ENCODE data around the gene C10orf67. TPM values are rescaled to one million over a fixed set of nuclear protein-coding genes. Genes with fewer than 3 reads are reported as not detected.
"Not testable (repeated sequence)": the region's sequence is repeated elsewhere in the genome, so short reads cannot be mapped to it uniquely, and the experiment has no call there.

C10orf67 gene
- total RNA-seq, 1 donor from 2014 or later, result not detected

DNA sequence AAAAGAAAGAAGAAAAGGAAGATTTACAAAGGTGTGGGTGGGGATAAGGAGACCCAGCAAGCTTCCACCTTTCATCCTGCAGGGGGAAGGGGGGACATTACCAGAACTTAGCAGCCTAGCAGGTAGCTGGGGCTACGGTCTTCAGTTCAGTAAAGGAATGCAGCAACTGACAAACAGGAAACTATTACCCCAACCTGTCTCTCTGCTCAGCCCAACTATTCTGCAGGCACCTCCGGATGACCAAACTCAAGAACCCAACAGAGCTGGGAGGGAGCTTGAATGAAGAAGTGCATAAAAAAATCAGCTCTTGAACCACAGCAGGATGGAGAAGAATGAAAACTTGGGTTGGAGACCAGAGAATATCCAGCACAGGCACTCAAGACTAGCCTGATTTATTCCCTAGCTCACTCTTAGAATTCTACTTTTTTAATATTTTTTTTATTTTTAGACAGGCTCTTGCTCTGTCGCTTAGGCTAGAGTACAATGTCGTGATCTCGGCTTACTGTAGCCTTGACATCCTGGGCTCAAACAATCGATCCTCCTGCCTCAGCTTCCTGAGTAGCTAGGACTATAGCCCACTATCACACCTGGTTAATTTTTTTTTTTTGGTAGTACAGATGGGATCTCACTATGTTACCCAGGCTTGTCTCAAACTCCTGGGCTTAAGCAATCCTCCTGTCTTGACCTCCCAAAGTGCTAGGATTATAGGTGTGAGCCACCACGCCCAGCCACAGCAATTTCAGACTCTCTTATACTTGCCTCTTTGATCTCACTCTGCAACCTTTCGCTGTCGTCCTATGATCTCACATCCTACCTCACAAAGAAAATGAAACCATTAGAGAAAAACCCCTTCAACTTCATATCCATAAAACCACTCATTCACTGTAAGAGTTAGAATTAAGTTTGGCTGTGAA lies 18.5 kb upstream of the C10orf67 start:
- no peak for DNase-seq (ENCODE audit: low spot score)

DNA sequence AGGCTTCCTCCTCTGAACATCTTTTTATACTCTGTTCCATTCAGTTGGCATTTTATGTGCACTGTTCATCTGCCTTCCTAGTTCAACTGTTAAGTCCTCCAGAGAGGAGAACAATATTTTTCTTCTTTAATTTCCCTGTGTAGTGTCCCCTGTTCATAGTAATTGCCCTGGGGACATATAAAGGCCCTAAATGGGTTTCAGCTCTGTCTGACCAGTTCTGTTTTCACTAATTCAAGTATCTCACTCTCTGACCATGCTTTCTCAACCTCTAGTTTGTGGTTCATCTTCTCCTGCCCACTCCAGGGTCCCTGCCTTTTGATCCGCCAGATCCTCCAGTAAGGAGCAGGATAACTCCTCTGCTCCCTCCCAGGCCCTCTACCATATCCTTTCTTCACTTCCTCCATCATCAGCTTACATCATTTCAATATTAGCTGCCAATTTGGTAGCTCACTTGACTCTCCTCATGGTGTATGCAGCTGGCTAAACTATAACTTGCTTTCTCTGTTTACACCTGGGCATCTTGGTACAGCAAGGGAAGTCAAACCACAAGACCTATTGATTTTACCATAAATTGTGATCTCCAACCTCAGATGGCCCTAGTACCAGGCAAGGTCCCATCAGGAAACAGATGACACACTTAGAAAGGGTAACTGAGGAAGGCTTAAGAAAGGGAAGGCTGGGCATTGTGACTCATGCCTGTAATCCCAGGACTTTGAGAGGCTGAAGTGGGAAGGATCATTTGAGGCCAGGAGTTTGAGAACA lies 17.7 kb upstream of the C10orf67 start:
- no peak for DNase-seq (ENCODE audit: low spot score)

DNA sequence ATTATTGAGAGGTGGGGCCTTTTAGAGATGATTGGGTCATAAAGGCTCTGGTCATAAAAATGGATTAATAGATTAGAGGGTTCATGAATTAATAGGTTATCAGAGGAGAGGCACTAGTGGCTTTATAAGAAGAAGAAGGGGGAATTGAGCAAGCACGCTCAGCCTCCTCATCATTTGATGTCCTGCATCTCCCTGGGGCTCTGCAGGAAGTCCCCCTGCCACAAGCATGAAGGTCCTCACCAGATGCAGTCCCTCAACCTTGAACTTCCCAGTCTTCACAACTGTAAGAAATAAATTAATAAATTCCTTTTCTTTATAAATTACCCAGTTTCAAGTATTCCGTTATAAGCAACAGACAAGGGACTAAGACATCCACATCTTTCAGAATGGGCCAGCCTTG lies 17.1 kb upstream of the C10orf67 start:
- DNase-seq (ENCODE audit: low spot score), result no peak

DNA sequence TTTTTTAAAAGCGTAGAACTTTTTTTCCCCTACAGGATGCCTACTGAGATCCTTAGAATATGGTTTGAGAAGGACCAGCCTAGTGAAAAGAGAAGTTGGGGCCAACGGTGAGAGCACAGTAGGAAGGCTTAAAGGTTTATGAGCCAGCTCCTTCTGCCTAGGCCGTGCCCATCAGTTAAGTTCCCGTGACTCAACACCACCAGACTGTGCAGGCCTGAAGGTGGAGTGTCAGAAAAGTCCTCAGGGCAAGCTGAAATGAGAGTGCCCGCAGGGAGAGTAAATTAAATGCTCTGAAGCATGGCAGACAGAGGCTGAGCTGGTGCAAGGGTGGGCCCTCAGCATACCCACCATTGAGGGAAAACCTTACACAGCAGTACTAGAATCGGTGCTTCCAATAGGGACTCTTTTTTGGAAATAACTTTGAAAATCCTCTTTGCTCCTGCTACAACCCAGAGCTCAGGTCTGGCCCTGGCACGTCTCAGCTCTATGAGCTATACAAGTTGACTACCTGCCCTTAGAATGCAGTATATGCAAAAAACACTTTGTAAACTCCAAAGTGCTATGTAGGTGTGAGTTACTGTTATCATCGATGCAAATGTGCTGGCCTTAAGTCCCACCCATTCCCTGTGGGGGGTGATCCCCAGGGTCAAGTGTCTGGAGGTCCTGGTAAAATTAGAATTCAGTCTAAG lies 15.2 kb upstream of the C10orf67 start:
- DNase-seq (ENCODE audit: low spot score), result no peak

DNA sequence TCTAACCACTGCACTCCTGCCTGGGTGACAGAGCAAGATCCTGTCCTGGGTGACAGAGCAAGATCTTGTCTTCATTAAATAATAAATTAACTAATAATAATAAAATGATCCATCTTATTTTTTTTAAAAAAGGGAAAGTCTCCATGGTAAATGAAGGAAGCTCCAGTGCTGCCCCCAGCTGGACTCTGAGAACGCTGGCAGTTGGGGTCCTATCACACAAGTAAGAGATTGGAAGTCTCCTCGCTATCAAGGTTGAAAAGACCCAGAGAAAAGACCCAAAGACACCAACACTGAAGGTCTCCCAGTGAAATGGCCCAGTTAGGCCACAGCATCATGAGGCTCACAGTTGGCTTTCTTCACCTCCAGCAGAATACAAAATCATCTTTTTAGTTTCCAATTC lies 13.8 kb upstream of the C10orf67 start:
- no peak for DNase-seq (ENCODE audit: low spot score)

DNA sequence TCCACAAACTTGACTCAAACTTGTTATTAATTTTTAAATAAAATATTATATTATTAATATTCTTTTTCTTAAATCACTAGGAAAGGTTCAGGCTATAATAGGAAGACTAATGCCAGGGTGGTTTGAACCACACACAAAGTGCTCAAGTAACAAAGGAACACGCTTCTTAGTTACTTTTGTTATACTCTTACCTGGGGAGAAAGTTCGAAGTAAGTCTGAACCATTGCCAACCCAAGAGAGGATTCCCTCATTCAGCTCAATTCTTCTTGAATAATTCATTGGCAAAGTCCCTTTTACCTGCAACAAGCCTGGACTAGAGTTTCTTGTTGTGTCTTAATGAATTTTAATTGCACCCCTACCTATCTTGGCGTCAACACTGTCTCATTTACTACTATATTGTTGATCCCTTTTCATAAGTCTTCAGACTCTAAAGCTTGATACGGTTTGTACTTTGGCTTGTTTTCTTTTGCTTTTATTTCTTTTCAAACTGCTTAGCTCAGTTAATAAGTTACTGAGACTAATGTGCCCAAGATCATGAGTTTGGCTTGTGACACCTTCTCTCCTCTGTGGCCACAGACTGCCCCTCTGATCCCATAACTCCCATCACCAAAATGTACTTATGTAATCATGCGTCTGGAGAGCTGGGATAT lies 10.2 kb upstream of the C10orf67 start:
- no peak for DNase-seq (ENCODE audit: low spot score)

DNA sequence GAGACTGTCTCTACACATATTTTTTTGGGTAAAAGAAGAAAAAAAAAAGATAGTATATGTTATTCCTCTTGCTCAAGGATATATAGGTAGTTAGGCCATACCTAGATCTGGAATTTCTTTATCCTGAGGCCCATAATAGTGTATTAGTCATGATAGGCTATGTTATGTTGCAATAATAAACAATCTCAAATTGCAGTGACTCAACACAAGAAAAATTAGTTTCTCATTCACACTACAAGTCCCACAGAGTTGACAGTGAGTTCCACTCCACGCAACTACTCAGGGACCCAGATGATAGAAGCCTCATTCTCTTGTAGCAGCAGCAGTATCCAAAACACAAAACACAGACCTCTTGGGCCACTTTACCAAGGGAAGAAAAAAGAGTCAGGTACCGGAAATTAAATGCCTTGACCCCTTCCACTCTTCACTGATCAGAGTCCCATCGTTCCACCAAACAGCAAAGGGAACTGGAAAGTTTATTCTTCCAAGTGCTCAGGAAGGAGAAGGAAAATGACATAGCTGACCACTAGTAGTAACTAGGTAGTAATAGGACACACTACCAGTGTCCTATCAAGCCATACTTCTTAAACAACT lies 7.4 kb upstream of the C10orf67 start:
- DNase-seq (ENCODE audit: low spot score), result no peak

DNA sequence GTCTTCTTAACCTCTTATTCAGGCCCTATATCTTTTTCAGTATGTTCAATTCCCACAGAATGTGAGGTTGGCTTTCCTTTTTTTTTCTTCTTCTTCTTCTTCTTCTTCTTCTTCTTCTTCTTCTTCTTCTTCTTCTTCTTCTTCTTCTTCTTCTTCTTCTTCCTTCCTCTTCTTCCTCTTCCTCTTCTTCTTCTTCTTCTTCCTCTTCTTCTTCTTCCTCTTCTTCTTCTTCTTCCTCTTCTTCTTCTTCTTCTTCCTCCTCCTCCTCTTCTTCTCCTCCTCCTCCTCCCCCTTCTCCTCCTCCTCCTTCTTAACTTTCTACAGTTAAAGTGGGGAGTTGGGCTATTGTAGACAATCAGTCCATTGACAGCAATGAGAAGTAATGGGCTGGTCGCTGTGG lies 6.1 kb upstream of the C10orf67 start:
- not testable (repeated sequence) for DNase-seq (ENCODE audit: low spot score)

DNA sequence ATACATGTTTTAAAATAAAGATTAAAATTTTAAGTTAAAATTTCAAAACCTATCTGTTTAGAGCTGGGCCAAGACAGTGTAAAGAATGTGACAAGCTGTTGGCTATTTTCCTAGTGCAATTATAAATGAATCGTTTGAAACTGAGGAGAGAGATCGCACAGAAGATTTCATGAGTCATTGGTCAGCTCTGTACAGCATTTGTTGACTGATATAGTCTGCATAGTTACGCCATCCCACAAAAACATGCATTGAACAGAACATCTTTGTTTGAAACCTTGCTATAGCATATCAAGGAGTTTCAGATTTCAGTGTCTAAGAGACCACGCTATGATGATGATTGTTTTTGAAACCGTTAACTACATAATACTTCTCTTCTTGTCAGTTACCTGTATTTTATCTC lies 1.3 kb upstream of the C10orf67 start:
- no peak for DNase-seq (ENCODE audit: low spot score)

DNA sequence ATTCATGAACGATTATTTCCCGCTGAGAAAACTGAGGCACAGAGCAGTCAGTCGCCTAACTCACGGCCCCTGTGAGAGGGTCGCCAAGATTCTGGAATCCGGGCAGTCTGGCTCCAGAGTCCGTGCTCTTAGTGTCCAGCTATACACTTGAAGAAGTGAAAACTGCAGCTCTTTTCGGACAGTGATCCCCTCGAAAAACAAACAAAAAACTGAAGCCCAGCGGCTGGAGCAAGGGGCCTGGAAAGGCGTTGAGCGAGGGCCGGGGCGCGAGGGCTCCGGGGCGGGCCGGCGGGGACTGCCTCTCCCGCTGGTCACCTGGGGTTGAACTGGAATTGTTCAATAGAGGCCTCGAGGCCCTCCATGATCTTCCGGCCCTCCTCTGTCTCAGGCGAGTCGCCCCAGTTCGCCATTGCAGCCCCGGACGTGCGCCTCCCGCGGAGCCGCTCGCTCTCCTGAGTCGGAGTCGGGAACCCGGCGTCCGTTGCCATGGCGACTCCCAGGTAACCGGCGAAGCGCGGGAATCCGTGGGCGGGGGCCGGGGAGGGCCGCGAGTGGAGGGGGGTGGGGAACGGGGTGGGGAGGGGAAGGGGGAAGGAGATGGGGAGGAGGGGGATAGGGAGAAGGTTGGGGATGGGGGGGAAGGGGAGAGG lies 881 bp downstream of the C10orf67 start:
- no peak for DNase-seq (ENCODE audit: low spot score)

DNA sequence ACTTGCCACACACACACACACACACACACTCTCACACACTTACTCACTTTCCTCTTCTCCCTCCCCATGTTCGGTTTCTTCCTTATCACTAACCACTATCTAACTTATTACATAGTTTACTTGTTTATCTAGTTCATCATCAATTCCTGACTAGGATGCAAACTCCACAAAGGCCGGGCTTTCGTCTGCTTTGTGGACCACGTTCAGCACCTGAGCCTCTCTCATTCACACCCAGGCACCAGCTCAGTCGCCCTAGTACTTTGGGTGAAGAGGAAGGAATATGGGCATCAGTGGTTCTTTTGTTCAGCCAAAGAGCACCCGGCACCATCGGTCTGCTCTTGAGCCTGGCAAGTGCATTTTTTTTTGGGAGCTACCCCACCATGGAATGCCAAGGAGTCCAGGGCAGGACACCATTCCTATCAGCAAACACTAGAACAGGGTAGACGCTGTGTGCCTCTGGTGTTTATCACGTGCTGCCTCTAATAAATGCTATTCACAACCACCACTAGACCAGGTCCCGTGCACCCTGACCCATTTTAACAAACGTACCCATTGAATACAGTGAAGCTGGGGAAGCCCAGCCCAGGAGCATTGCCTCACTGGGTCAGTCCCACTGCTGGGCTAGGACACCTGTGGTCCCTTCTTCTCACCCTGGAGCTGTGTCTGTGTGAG lies 2.2 kb downstream of the C10orf67 start:
- no peak for DNase-seq (ENCODE audit: low spot score)

DNA sequence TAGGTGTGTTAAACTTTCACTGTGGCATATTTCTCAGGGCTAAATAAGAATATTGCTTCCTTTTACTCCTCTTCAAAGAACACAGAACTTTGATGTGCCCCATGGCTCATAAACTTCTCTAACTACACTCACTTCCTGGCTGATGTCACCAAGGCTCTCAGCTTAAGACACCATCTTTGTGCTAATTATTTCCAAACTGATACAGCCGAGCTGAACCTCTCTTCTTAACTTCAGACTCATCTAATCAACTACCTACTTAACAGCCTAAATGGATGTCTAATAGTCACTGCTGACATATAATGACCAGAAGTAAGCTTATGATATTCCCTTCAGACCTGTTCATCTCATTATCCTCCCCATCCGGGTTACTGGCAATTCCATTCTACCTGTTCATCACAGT lies 3.6 kb downstream of the C10orf67 start:
- no peak for DNase-seq (ENCODE audit: low spot score)

DNA sequence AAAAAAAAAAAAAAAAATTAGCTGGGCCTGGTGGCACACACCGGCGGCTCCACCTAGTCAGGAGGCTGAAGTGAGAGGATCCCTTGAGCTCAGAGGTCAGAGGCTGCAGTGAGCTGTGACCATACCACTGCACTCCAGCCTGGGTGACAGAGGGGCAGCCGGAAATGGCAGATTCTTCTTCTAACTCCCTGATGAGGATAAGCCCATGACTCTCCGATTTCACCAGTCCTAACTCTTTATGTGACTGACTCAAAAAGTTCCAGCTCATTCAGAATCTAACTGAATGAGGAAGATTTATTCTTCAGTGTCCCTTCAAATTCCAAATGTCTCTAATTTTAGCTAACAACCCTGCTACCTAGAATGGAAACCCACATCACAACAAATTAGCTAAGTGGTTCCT lies 4.2 kb downstream of the C10orf67 start:
- no peak for DNase-seq (ENCODE audit: low spot score)

DNA sequence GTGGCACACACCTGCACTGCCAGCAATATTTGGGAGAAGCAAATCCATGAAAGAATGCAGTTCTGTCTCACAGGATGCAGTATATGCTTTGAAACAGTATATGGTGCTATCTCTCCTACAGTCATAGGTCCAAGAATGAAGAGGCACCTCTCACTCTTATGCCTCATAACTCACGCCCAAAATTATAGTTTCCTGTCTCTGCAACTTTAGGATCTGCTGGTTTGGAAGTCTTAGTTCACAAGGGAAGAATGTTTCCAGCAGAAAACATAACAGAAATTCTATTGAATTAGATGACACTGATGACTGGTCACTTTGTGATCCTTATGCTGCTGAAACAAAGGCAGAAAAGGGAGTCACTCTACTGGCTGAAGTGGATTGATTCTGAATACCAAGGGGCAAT lies 5.7 kb downstream of the C10orf67 start:
- DNase-seq (ENCODE audit: low spot score), result no peak

DNA sequence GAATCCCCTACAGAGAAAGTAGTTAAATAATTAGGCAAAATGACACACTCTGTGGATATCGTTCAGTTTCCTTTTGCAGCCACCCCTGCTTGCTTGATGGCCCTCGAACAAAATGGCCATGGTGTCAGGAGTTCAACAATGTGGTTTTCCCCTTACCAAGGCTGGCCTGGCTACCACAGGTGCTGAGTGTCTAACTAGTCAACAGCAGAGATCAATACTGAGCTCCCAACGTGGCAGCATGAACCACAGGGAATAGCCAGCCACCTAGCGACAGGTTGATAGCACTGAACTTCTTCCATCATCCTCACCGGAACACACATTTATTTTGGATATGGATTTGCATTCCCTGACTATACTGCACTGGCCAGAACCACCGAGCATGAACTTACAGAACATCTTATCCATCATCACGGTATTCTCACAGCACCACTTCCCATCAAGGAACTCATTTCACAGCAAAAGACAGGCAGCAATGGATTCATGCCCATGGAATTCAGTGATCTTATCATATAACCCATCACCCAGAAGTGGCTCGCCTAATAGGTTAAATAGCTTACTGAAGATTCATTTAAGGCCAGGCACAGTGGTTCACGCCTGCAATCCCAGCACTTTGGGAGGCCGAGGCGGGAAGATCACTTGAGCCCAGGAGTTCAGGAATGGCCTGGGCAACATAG lies 6.3 kb downstream of the C10orf67 start:
- no peak for DNase-seq (ENCODE audit: low spot score)

DNA sequence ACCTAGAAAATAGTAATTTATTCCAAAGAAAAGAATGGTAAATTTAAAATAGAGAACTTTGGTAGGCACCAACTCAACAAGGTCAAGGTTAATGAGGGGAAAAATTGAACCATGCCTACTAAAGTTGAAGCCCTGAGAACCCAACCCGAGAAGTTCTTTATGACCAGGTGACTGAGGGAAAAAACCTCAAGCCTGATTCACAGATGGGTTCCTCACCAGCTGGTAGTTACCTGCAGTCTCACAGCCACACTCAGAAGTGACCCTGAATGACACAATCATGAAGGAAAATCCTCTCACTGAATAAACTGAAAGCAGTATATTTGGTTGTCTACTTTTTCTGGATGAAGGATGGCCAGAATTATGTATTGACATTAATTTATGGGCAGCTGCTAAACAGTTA lies 7.0 kb downstream of the C10orf67 start:
- DNase-seq (ENCODE audit: low spot score), result no peak

DNA sequence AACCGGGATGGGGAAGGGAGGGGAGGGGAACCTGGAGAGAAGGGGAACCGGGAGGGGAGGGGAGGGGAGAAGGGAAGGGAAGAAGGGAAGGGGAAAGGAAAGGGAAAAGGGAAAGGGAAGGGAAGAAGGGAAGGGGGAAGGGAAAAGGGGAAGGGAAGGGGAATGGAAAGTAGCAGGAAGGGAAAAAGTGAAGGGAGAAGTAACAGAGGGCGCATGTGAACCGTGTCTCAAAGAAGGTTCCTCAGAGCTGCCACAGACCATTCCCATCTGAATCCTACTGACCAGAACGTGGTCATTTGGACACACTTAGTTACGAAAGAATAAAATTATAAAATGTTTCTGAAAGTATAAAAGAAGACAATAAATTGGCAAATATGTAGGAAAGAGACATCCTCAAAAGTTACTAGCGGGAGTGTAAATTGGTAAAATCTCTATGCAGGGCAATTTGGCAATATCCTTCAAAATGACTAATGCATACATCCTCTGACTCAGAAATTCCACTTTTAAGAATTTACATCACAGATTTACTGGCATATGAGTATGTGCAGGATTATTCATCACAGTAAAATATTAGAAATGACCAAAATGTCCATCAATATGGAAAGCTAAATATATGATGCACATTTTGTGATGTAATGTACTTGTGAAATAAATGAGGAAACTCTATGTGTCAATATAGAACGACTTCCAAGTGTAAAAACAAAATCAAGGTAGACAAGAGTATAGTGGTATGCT lies 12.9 kb downstream of the C10orf67 start:
- DNase-seq (ENCODE audit: low spot score), result no peak

DNA sequence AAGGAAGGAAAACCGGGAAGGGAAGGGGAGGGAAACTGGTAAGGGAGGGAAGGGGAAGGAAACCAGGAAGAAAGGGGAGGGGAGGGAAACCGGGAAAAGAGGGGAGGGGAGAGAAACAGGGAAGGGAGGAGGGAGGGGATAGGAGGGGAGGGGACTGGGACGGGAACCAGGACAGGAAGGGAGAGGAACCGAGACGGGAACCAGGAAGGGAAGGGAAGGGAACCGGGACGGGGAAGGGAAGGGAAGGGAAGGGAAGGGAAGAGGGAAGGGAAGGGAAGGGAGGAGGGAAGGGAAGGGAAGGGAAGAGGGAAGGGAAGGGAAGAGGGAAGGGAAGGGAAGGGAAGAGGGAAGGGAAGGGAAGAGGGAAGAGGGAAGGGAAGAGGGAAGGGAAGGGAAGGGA lies 13.6 kb downstream of the C10orf67 start:
- no peak for DNase-seq (ENCODE audit: low spot score)

All from mesenteric fat pad (tissue), 1 donor.